ENCODE measurements around the gene TAF4.

TAF4 gene

DNA sequence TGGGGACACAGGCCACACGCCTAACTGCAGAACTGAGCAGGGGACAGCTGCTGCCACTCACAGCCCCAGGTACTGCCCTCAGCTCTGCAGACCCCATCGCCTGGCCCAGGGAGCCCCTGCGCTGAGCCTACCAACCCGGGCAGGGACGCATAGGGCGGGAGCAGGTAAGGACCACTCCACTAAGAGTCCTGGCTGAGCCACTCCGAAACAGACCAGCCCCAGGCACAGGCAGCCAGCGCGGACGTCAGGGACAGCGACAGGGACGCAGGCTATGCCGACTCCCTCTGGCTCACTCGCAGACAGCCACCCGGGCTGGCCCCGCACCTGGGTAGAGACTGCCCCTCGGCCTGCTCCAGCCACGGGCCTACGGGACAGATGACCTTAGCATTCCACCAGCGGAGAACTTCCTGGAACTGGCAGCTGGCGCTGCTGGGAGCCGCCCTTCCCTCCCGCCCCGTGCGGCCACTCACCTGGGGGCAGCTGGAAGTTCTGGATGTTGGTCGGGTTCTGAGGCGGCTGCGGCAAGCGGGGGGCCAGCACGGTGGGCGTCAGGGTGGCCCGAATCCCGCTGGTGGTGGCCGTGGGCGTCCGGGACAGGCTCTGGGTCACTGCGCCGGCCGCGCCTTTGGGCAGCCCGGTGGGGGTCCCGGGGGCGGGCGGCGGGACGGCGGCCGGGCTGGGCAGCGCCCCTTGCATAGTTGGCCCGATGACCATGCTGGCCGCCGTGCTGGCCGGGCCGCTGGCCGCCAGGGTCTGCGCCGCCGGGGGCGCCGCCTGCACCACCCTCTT is 1.5 kb downstream of the TAF4 start:
- TF ChIP-seq, protein P1, sequence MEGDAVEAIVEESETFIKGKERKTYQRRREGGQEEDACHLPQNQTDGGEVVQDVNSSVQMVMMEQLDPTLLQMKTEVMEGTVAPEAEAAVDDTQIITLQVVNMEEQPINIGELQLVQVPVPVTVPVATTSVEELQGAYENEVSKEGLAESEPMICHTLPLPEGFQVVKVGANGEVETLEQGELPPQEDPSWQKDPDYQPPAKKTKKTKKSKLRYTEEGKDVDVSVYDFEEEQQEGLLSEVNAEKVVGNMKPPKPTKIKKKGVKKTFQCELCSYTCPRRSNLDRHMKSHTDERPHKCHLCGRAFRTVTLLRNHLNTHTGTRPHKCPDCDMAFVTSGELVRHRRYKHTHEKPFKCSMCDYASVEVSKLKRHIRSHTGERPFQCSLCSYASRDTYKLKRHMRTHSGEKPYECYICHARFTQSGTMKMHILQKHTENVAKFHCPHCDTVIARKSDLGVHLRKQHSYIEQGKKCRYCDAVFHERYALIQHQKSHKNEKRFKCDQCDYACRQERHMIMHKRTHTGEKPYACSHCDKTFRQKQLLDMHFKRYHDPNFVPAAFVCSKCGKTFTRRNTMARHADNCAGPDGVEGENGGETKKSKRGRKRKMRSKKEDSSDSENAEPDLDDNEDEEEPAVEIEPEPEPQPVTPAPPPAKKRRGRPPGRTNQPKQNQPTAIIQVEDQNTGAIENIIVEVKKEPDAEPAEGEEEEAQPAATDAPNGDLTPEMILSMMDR (IDR thresholded peaks at IDR 0.05; ENCODE audit: insufficient read depth, low read length, missing control alignments) = no peak
- no peak for DNase-seq (ENCODE audit: low read depth, low spot score)
- POLR2A ChIA-PET = no interaction called here
- H3K4me3 ChIP-seq (ENCODE audit: low read depth, low read length) = peak overlapping the region; percentile 46
- CTCF ChIA-PET = interaction anchor here (0.6 kb wide), 1 partner anchor 53 kb away, joined by 3 read pairs; no protein-coding TSS in a partner anchor

DNA sequence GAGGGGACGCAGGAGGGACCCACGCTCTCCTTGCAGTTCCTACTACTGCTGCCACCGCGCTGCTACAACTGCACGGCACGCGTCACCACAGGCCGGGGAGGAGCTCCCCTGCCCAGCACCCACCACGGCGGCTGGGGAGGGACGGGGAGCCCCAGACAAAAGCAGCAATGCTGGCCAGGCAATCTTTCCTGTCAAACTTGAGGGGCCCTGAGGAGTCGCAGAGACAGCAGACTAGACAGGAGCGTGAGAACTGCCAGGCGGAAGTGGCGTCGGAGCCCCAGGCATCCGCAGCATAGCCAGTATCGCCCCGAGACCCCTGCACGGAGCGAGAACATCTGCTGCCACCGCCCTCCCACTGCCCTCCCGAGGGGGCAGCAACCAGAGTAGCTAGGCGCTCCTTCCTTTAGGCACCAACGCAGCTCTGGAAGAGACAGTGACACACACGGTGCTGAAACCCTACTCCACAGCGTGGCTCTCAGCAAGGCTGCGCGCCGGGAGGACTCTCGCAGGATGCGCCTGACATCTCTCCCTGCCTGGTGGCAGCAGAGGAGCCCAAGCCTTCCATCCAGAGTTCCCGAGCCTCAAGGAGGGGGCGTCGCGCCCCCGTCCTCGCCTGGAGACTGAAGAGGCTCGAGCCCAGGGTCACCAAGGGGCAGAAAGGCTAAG is 2.2 kb downstream of the TAF4 start:
- no peak for DNase-seq (ENCODE audit: low read depth, low spot score)
- TF ChIP-seq, protein P1 (IDR thresholded peaks at IDR 0.05; ENCODE audit: insufficient read depth, low read length, missing control alignments) = no peak
- ChIA-PET CTCF (interaction anchor here (0.6 kb wide), 1 partner anchor 52 kb away, joined by 3 read pairs; no protein-coding TSS in a partner anchor), POLR2A (no interaction called here)
- H3K4me3 ChIP-seq (ENCODE audit: low read depth, low read length) = peak overlapping the region; percentile 46

DNA sequence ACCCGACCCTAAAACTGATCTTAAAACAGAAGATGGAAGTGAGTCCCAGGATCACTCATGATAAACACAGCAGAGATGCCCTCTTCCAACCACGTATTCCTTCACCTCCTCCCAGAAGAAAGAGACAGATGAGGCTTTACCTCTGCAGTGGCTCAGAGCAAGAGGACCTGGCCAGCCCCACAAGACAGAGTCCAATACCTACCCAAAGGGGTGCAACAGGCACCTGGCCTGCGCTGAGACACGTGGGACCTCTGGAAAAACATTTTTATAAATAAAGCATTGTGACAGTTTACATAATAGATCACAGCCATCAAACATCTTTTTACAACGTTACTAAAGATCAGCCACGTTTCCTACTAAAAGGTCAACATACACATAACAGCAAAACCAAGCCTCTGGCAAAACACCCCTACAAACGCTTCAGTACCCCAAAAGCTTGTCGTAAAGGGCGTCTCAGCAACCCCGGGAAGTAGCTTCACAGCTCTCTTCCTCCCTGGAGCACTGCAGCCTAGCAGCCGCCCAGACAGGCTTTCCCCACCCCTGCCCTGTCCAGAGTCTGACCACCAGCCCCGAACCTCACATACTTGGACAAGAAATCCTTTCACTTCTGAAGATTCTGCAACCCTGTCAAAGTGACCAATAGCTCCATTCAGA is 2.9 kb downstream of the TAF4 start:
- DNase-seq (ENCODE audit: low read depth, low spot score) = no peak
- ChIA-PET POLR2A (no interaction called here), CTCF (no interaction called here)
- no peak overlapping the region for H3K4me3 ChIP-seq (ENCODE audit: low read depth, low read length)
- TF ChIP-seq, protein P1 (IDR thresholded peaks at IDR 0.05; ENCODE audit: insufficient read depth, low read length, missing control alignments) = no peak

DNA sequence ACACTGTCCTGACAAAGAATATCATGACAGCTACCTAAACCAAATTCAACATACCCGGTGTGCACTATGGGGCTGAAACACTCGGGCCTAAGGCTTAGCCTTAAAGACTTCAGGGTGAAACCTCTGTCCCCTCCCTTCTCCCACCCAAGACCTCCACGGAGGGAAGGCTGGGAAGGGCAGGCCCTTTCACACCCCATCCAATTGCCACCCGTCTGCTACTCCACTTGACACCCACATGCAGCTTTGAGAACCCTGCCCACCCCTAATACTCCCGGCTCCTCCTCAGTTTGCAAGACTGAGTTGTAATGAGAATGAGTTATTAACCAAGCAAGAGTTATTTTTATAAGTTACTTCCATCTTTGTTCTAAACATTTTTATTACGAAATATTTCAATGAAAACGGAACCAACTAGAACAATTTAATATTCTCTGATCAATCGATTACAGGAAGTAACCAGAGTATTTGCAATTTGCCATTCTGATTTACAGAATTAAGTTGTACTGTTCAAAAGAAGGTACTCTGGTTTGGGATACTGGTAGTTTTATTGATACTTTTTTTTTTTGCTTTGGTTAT is 3.7 kb downstream of the TAF4 start:
- no peak for DNase-seq (ENCODE audit: low read depth, low spot score)
- CTCF ChIA-PET = interaction anchor here (1.8 kb wide), 1 partner anchor 22 kb away, joined by 5 read pairs; no protein-coding TSS in a partner anchor
- no peak overlapping the region for H3K4me3 ChIP-seq (ENCODE audit: low read depth, low read length)
- TF ChIP-seq, protein P1 (IDR thresholded peaks at IDR 0.05; ENCODE audit: insufficient read depth, low read length, missing control alignments) = no peak
- POLR2A ChIA-PET = interaction anchor here (0.8 kb wide), 1 partner anchor 60 kb away, joined by 4 read pairs; the partner anchor contains the start of gene LSM14B

DNA sequence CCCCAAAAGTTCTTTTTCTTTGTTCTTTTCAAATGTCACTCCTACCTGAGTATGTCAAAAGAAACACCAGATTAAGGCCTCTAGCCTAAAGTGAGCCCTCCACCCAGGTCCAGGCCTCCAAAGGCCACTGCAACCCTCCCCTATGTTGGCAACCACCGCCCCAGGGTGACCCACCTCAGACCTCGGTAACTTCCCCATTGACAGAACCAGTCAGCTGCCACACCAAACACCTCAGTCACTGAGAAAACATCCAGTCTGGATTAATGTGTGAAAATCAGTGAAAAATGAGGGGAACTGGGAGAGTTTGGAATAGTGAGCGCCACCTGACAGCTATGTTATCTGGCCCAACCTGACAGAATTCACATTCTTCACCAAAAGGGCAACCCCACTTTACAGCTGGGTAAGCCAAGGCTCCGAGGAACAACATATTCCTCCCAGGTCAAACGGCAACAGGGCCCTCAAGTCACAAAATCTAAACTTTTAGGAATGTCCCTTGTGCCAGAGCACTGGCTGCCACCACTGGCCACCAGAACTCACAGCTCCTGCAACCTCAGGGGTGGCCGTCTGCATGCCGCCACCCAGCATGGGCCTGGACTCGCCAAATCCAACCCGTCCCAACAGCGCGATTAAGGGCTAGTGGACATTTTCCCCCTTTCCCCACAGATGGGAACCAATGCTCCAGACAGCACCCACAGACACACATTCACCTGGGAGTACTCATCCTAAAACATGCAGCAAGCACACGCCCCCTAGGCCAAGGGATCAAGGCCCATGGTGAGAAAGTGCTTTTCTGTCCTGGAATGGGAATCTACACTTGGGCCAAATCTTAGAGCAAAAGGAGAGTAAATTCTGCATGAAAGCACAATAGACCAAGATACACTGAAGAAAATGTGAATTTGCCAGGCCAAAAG is 4.8 kb downstream of the TAF4 start:
- POLR2A ChIA-PET = interaction anchor here (0.8 kb wide), 1 partner anchor 61 kb away, joined by 4 read pairs; the partner anchor contains the start of gene LSM14B
- DNase-seq (ENCODE audit: low read depth, low spot score) = no peak
- TF ChIP-seq, protein P1 (IDR thresholded peaks at IDR 0.05; ENCODE audit: insufficient read depth, low read length, missing control alignments) = no peak
- CTCF ChIA-PET = interaction anchor here (1.8 kb wide), 1 partner anchor 21 kb away, joined by 5 read pairs; no protein-coding TSS in a partner anchor
- H3K4me3 ChIP-seq (ENCODE audit: low read depth, low read length) = no peak overlapping the region
